Fibroblast of villous mesenchyme (primary cell): ENCODE data around the gene SOCS1. TPM values are rescaled to one million over a fixed set of nuclear protein-coding genes. Genes with fewer than 3 reads are reported as not detected.

Experiments
- DNase-seq: peaks from one replicate; pipeline ENCODE4 v3.0.0-alpha.2; 2010; ENCODE audit warnings: low read depth
- H3K4me3 ChIP-seq: 2 replicates; pipeline ENCODE4 v1.5.1; 2011; ENCODE audit warnings: low read depth, mild to moderate bottlenecking, low read length
- CTCF ChIP-seq: IDR thresholded peaks from 2 replicates; pipeline ENCODE4 v1.5.1; 2012; ENCODE audit warnings: low read depth, mild to moderate bottlenecking, low read length; ENCODE audit not compliant: insufficient read depth
- total RNA-seq: library from RNA; depleted of rRNA; stranded (reverse); fragments of >200 nt; gene quantifications from 2 replicates; pipeline ENCODE4 v1.2.3, GENCODE V29; 2012

The SOCS1 gene
- total RNA-seq, 1 donor, result 29.4 TPM

GRCh38 chr16:11250786-11251524 lies 5.0 kb downstream of the SOCS1 start:
- no peak for TF ChIP-seq CTCF
- no peak overlapping the region for H3K4me3 ChIP-seq
- DNase-seq, result peak; percentile 28

- peak; percentile 44 for DNase-seq
- no peak for TF ChIP-seq CTCF
- H3K4me3 ChIP-seq, result no peak overlapping the region
Observed at GRCh38 chr16:11250091-11250785, 5.8 kb downstream of the SOCS1 start.

- H3K4me3 ChIP-seq, result no peak overlapping the region
- no peak for TF ChIP-seq CTCF
- peak; percentile 26 for DNase-seq
Observed at GRCh38 chr16:11249233-11250061, 6.6 kb downstream of the SOCS1 start.

GRCh38 chr16:11248133-11248532 lies 7.9 kb downstream of the SOCS1 start:
- DNase-seq, result no peak
- no peak overlapping the region for H3K4me3 ChIP-seq
- TF ChIP-seq CTCF, result no peak

- no peak for DNase-seq
- TF ChIP-seq CTCF, result no peak
- H3K4me3 ChIP-seq, result no peak overlapping the region
Observed at GRCh38 chr16:11245988-11246387, 10.0 kb downstream of the SOCS1 start.

GRCh38 chr16:11245222-11245737 lies 10.7 kb downstream of the SOCS1 start:
- no peak overlapping the region for H3K4me3 ChIP-seq
- no peak for TF ChIP-seq CTCF
- no peak for DNase-seq
